ENCODE data around the gene PCDHA8.
A peak's percentile ranks its signal among the peaks of the same experiment; 100 is the strongest.
"Not testable (repeated sequence)": the region's sequence is repeated elsewhere in the genome, so short reads cannot be mapped to it uniquely, and the experiment has no call there.

The PCDHA8 gene

GRCh38 chr5:140840978-140841962 is at the start of gene PCDHA8:
Gene PCDHA8 (plus strand): TSS chr5:140841187. CDS start chr5:140841322, 135 bp downstream.
- no peak for DNase-seq

GRCh38 chr5:140794595-140795258 is 46.3 kb upstream of the PCDHA8 start, which contains the start of gene PCDHA2:
Gene PCDHA2 (plus strand): TSS chr5:140794852.
- no peak for DNase-seq

GRCh38 chr5:140795259-140795641 is 45.7 kb upstream of the PCDHA8 start:
- no peak for DNase-seq

- DNase-seq: not testable (repeated sequence)
These were observed 44.8 kb upstream of the PCDHA8 start for GRCh38 chr5:140796072-140796717.

GRCh38 chr5:140796718-140797095 is 44.3 kb upstream of the PCDHA8 start:
- DNase-seq: no peak

GRCh38 chr5:140800816-140801493 is 40.0 kb upstream of the PCDHA8 start, which contains the start of gene PCDHA3:
Gene PCDHA3 (plus strand): TSS chr5:140801057.
- no peak for DNase-seq

- DNase-seq: no peak
These were observed 39.5 kb upstream of the PCDHA8 start for GRCh38 chr5:140801494-140801841.

- not testable (repeated sequence) for DNase-seq
These were observed 38.6 kb upstream of the PCDHA8 start for GRCh38 chr5:140802381-140802780.

- no peak for DNase-seq
These were observed 38.2 kb upstream of the PCDHA8 start for GRCh38 chr5:140802781-140803271.

GRCh38 chr5:140806834-140807775 is 33.9 kb upstream of the PCDHA8 start, which contains the start of gene PCDHA4:
Gene PCDHA4 (plus strand): TSS chr5:140807068.
- peak; percentile 80 for DNase-seq

GRCh38 chr5:140808241-140808888 is 32.6 kb upstream of the PCDHA8 start:
- DNase-seq: not testable (repeated sequence)

GRCh38 chr5:140808889-140809291 is 32.1 kb upstream of the PCDHA8 start:
- no peak for DNase-seq

- no peak for DNase-seq
These were observed 19.4 kb upstream of the PCDHA8 start, which contains the start of gene PCDHA5 for GRCh38 chr5:140821375-140822280. Gene PCDHA5 (plus strand): TSS chr5:140821613.

- DNase-seq: no peak
These were observed 18.7 kb upstream of the PCDHA8 start for GRCh38 chr5:140822281-140822629.

- DNase-seq: not testable (repeated sequence)
These were observed 18.0 kb upstream of the PCDHA8 start for GRCh38 chr5:140822969-140823368.

- no peak for DNase-seq
These were observed 17.5 kb upstream of the PCDHA8 start for GRCh38 chr5:140823475-140823874.

- no peak for DNase-seq
These were observed 13.2 kb upstream of the PCDHA8 start, which contains the start of gene PCDHA6 for GRCh38 chr5:140827704-140828361. Gene PCDHA6 (plus strand): TSS chr5:140827960. CDS start chr5:140828092, 132 bp downstream.

- no peak for DNase-seq
These were observed 12.6 kb upstream of the PCDHA8 start for GRCh38 chr5:140828362-140828737.

Measured in NCI-H774 (cell line).